ENCODE results near the gene NMRK2. TPM values are rescaled to one million over a fixed set of nuclear protein-coding genes. Genes with fewer than 3 reads are reported as not detected.

Gene NMRK2
- total RNA-seq, 1 donor from 2014 or later, result 0.77 TPM

- no peak for DNase-seq (ENCODE audit: low spot score)
- Histone ChIP-seq H3K4me2 (no peak overlapping the region), H4K20me1 (ENCODE audit: low read depth) (no peaks in the 10 kb centered on the region), H3K9me3 (ENCODE audit: low read depth) (peaks cover 4% of the 10 kb centered on the region), H3F3A (ENCODE audit: low read depth) (no peaks in the 10 kb centered on the region), H2AFZ (replicated peaks) (no peak overlapping the region), H3K9ac (no peak overlapping the region), H3K4me3 (no peak overlapping the region), H3K4me1 (no peaks in the 10 kb centered on the region), H3K27ac (no peak overlapping the region), H3K36me3 (peaks cover 4% of the 10 kb centered on the region), H3K27me3 (no peaks in the 10 kb centered on the region), H3K79me2 (ENCODE audit: low read depth) (no peaks in the 10 kb centered on the region)
- Mint-ChIP-seq H3K36me3 (peaks cover 3% of the 10 kb centered on the region), H3K4me3 (no peak overlapping the region), H3K4me1 (no peaks in the 10 kb centered on the region), H3K9me3 (peaks cover 6% of the 10 kb centered on the region), H3K27ac (no peak overlapping the region), H3K27me3 (ENCODE audit: insufficient read depth, low read depth) (peaks cover 4% of the 10 kb centered on the region)
- TF ChIP-seq, protein P1, sequence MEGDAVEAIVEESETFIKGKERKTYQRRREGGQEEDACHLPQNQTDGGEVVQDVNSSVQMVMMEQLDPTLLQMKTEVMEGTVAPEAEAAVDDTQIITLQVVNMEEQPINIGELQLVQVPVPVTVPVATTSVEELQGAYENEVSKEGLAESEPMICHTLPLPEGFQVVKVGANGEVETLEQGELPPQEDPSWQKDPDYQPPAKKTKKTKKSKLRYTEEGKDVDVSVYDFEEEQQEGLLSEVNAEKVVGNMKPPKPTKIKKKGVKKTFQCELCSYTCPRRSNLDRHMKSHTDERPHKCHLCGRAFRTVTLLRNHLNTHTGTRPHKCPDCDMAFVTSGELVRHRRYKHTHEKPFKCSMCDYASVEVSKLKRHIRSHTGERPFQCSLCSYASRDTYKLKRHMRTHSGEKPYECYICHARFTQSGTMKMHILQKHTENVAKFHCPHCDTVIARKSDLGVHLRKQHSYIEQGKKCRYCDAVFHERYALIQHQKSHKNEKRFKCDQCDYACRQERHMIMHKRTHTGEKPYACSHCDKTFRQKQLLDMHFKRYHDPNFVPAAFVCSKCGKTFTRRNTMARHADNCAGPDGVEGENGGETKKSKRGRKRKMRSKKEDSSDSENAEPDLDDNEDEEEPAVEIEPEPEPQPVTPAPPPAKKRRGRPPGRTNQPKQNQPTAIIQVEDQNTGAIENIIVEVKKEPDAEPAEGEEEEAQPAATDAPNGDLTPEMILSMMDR (IDR thresholded peaks at IDR 0.05), result no peak
- no peak for TF ChIP-seq EZH2phosphoT487 (IDR thresholded peaks at IDR 0.05)
- no peak for TF ChIP-seq EZH2 (IDR thresholded peaks at IDR 0.05)
Observed at GRCh38 chr19:3895788-3896187, 37.1 kb upstream of the NMRK2 start.

- Mint-ChIP-seq H3K4me3 (no peak overlapping the region), H3K27ac (no peak overlapping the region), H3K9me3 (peaks cover 6% of the 10 kb centered on the region), H3K4me1 (no peaks in the 10 kb centered on the region), H3K36me3 (peaks cover 3% of the 10 kb centered on the region), H3K27me3 (ENCODE audit: insufficient read depth, low read depth) (peaks cover 2% of the 10 kb centered on the region)
- no peak overlapping the region for H3K4me3 ChIP-seq
- peaks cover 4% of the 10 kb centered on the region for H3K9me3 ChIP-seq (ENCODE audit: low read depth)
- H3K36me3 ChIP-seq, result peaks cover 4% of the 10 kb centered on the region
- no peak overlapping the region for H2AFZ ChIP-seq (replicated peaks)
- H3K9ac ChIP-seq, result no peak overlapping the region
- no peaks in the 10 kb centered on the region for H3K79me2 ChIP-seq (ENCODE audit: low read depth)
- H3F3A ChIP-seq (ENCODE audit: low read depth), result no peaks in the 10 kb centered on the region
- no peaks in the 10 kb centered on the region for H4K20me1 ChIP-seq (ENCODE audit: low read depth)
- H3K4me2 ChIP-seq, result no peak overlapping the region
- H3K27ac ChIP-seq, result no peak overlapping the region
- no peaks in the 10 kb centered on the region for H3K4me1 ChIP-seq
- no peak for DNase-seq (ENCODE audit: low spot score)
- H3K27me3 ChIP-seq, result no peaks in the 10 kb centered on the region
- no peak for TF ChIP-seq EZH2 (IDR thresholded peaks at IDR 0.05)
- TF ChIP-seq EZH2phosphoT487 (IDR thresholded peaks at IDR 0.05), result no peak
- TF ChIP-seq, protein P1 (IDR thresholded peaks at IDR 0.05), result no peak
Observed at GRCh38 chr19:3897936-3898335, 34.9 kb upstream of the NMRK2 start.

DNA sequence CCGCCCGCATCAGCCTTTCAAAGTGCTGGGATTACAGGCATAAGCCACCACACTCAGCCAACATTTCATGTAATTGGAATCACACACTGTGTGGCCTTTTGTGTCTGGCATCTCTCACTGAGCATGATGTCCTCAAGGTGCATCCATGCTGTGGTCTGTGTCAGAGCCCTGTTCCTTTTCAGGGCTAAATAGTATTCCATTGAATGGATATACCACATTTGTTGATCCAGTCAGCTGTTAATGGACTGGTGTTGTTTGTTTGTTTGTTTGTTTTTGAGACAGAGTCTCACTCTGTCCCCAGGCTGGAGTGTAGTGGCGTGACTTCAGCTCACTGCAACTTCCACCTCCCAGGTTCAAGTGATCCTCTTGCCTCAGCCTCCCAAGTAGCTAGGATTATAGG lies 34.4 kb upstream of the NMRK2 start:
- no peaks in the 10 kb centered on the region for H3K4me1 Mint-ChIP-seq
- H3K4me1 ChIP-seq, result no peaks in the 10 kb centered on the region
- no peak overlapping the region for H3K4me2 ChIP-seq
- H3K36me3 Mint-ChIP-seq, result peaks cover 3% of the 10 kb centered on the region
- H3K4me3 ChIP-seq, result no peak overlapping the region
- no peaks in the 10 kb centered on the region for H4K20me1 ChIP-seq (ENCODE audit: low read depth)
- no peak overlapping the region for H3K9ac ChIP-seq
- no peak overlapping the region for H3K27ac Mint-ChIP-seq
- DNase-seq (ENCODE audit: low spot score), result no peak
- peaks cover 4% of the 10 kb centered on the region for H3K9me3 ChIP-seq (ENCODE audit: low read depth)
- H3K79me2 ChIP-seq (ENCODE audit: low read depth), result no peaks in the 10 kb centered on the region
- TF ChIP-seq EZH2phosphoT487 (IDR thresholded peaks at IDR 0.05), result no peak
- TF ChIP-seq, protein P1 (IDR thresholded peaks at IDR 0.05), result no peak
- no peak for TF ChIP-seq EZH2 (IDR thresholded peaks at IDR 0.05)
- peaks cover 2% of the 10 kb centered on the region for H3K27me3 Mint-ChIP-seq (ENCODE audit: insufficient read depth, low read depth)
- peaks cover 4% of the 10 kb centered on the region for H3K36me3 ChIP-seq
- no peaks in the 10 kb centered on the region for H3F3A ChIP-seq (ENCODE audit: low read depth)
- no peaks in the 10 kb centered on the region for H3K27me3 ChIP-seq
- H2AFZ ChIP-seq (replicated peaks), result no peak overlapping the region
- H3K4me3 Mint-ChIP-seq, result no peak overlapping the region
- H3K9me3 Mint-ChIP-seq, result peaks cover 6% of the 10 kb centered on the region
- H3K27ac ChIP-seq, result no peak overlapping the region

Measured in neural progenitor cell (in vitro differentiated cells).